HEK293T (cell line): ENCODE data around the gene VTI1A.

Experiments used
- CTCF ChIA-PET: fragments of 350-600 bp; formaldehyde crosslinking; extraction: SDS; loops from one replicate; lab custom pipeline; 2021; ENCODE audit warnings: antibody characterized with exemption, inconsistent platforms; lab: Yijun Ruan, JAX
- POLR2A ChIA-PET: fragments of 350-600 bp; formaldehyde crosslinking; extraction: SDS; loops from one replicate; lab custom pipeline; 2020; ENCODE audit warnings: antibody characterized with exemption, inconsistent platforms; lab: Yijun Ruan, JAX
- DNase-seq: peaks from one replicate; pipeline ENCODE4 v3.0.0; 2012; ENCODE audit warnings: mixed read lengths; ENCODE audit errors: extremely low spot score
- ARNT ChIP-seq: fragments of 450-650 bp; IDR thresholded peaks from 2 replicates; pipeline ENCODE4 v1.6.1; 2017; ENCODE audit warnings: mild to moderate bottlenecking
- BHLHE40 ChIP-seq: fragments of 450-650 bp; IDR thresholded peaks from 2 replicates; pipeline ENCODE4 v1.6.1; 2016; ENCODE audit warnings: mild to moderate bottlenecking, moderate library complexity, borderline replicate concordance
- CTBP1 ChIP-seq: fragments of 450-650 bp; IDR thresholded peaks from 2 replicates; pipeline ENCODE4 v1.6.1; 2016; ENCODE audit warnings: borderline replicate concordance
- ELF4 ChIP-seq: fragments of 450-650 bp; IDR thresholded peaks from 2 replicates; pipeline ENCODE4 v1.6.1; 2017; ENCODE audit warnings: antibody characterized with exemption
- FOXA1 ChIP-seq: fragments of 450-650 bp; IDR thresholded peaks from 2 replicates; pipeline ENCODE4 v1.6.1; 2016; ENCODE audit warnings: mild to moderate bottlenecking
- FOXK2 ChIP-seq: fragments of 450-650 bp; IDR thresholded peaks from 2 replicates; pipeline ENCODE4 v1.6.1; 2016; ENCODE audit warnings: mild to moderate bottlenecking
- FOXM1 ChIP-seq: fragments of 450-650 bp; IDR thresholded peaks from 2 replicates; pipeline ENCODE4 v1.6.1; 2017; ENCODE audit warnings: mild to moderate bottlenecking, borderline replicate concordance
- HDGF ChIP-seq: fragments of 450-650 bp; IDR thresholded peaks from 2 replicates; pipeline ENCODE4 v1.6.1; 2017; ENCODE audit warnings: antibody characterized with exemption, borderline replicate concordance
- L3MBTL2 ChIP-seq: fragments of 450-650 bp; conservative IDR thresholded peaks from 2 replicates; pipeline ENCODE4 v1.6.1; 2016; ENCODE audit warnings: mild to moderate bottlenecking
- LEF1 ChIP-seq: fragments of 450-650 bp; IDR thresholded peaks from 2 replicates; pipeline ENCODE4 v1.6.1; 2017; ENCODE audit warnings: mild to moderate bottlenecking, borderline replicate concordance
- NFRKB ChIP-seq: fragments of 450-650 bp; IDR thresholded peaks from 2 replicates; pipeline ENCODE4 v1.6.1; 2016; ENCODE audit warnings: mild to moderate bottlenecking, moderate library complexity
- SP1 ChIP-seq: fragments of 450-650 bp; IDR thresholded peaks from 2 replicates; pipeline ENCODE4 v1.6.1; 2017
- SUZ12 ChIP-seq: fragments of 450-650 bp; IDR thresholded peaks from 2 replicates; pipeline ENCODE4 v1.6.1; 2016; ENCODE audit warnings: mild to moderate bottlenecking
- TARDBP ChIP-seq: fragments of 450-650 bp; IDR thresholded peaks from 2 replicates; pipeline ENCODE4 v1.6.1; 2016
- ZNF384 ChIP-seq: fragments of 450-650 bp; IDR thresholded peaks from 2 replicates; pipeline ENCODE4 v1.6.1; 2016
- TF ChIP-seq, protein P1 (sequence below): fragments of 450-650 bp; IDR thresholded peaks from 2 replicates; pipeline ENCODE4 v1.6.1; 2016

VTI1A gene

DNA sequence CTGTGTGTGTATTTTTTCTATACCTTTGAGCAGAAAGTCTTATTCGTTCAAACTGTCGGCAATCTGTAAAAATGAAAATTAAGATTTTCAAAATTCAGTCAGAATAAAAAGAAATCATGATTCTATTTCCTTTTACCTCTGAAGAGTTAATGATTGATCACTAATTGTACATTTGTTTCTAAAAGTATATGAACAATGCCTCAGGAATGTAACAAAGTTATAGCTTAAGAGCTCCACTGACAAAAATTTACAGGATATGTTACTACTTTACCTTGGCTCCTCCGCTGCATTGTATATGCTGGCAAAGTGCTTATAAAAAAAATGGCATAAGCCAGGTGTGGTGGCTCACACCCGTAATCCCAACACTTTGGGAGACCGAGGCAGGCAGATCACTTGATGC lies 225.7 kb downstream of the VTI1A start:
- CTCF ChIA-PET: no interaction called here
- POLR2A ChIA-PET: no interaction called here
- TF ChIP-seq CTBP1 (no peak), FOXA1 (no peak), SUZ12 (no peak), L3MBTL2 (no peak), ARNT (no peak)
- TF ChIP-seq, protein P1, sequence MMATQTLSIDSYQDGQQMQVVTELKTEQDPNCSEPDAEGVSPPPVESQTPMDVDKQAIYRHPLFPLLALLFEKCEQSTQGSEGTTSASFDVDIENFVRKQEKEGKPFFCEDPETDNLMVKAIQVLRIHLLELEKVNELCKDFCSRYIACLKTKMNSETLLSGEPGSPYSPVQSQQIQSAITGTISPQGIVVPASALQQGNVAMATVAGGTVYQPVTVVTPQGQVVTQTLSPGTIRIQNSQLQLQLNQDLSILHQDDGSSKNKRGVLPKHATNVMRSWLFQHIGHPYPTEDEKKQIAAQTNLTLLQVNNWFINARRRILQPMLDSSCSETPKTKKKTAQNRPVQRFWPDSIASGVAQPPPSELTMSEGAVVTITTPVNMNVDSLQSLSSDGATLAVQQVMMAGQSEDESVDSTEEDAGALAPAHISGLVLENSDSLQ: no peak
- no peak for DNase-seq

- CTCF ChIA-PET: no interaction called here
- POLR2A ChIA-PET: no interaction called here
- no peak for DNase-seq
- TF ChIP-seq, protein P1: no peak
- TF ChIP-seq SP1: no peak
- TF ChIP-seq L3MBTL2: no peak
- TF ChIP-seq FOXA1: no peak
- no peak for TF ChIP-seq LEF1
- TF ChIP-seq TARDBP: no peak
- TF ChIP-seq ZNF384: no peak
- no peak for TF ChIP-seq FOXM1
- TF ChIP-seq HDGF: no peak
Observed at GRCh38 chr10:112675560-112676083, 228.6 kb downstream of the VTI1A start.

DNA sequence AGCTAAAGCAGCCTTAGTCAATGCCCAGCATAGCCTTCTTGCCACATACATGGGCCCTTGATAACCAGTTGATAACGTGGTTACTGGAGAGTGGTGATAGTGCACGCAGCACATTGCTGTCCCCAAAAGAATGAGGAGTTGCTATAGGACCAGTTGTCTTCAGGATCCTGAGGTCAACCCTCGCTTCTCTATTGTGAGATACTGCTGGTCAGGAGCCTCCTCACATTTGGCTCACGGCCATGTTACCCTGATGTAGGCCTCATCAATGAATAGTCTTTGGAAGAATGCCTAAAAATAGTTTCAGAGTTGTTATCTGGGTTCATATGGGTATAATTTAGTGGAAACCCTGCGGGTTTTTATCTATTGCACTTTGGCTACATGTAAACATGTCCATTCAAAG lies 230.7 kb downstream of the VTI1A start:
- no peak for TF ChIP-seq LEF1
- no peak for TF ChIP-seq FOXK2
- POLR2A ChIA-PET: no interaction called here
- no peak for DNase-seq
- CTCF ChIA-PET: no interaction called here

- TF ChIP-seq ZNF384 (no peak), SP1 (no peak), ELF4 (no peak)
- ChIA-PET POLR2A (no interaction called here), CTCF (interaction anchor here (1.0 kb wide), 1 partner anchor 447 kb away, joined by 3 read pairs; no protein-coding TSS in a partner anchor)
- no peak for DNase-seq
Observed at GRCh38 chr10:112678581-112678980, 231.6 kb downstream of the VTI1A start.

DNA sequence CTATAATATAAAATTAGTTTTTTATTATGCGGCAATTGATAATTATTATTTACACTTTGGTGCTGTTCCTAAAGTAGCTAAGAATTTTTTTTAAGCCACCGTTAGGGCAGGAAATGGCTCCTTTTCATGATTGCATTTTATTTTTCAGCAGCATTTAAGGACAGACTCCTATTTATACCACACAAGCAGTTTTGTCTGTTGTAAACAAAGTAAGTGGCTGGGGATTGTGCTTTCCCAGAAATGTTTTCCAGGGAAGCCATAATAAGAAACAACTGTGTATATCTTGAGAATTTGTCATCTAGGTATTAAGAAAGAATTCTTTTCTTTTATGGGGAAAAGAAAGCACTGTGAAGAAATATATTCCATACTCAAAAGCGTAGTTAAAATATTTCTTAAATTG lies 232.0 kb downstream of the VTI1A start:
- no peak for TF ChIP-seq SUZ12
- TF ChIP-seq, protein P1: no peak
- no peak for TF ChIP-seq CTBP1
- no peak for TF ChIP-seq L3MBTL2
- TF ChIP-seq NFRKB: no peak
- TF ChIP-seq SP1: no peak
- no peak for TF ChIP-seq TARDBP
- no peak for TF ChIP-seq ELF4
- TF ChIP-seq ZNF384: no peak
- no peak for TF ChIP-seq ARNT
- no peak for TF ChIP-seq FOXK2
- no peak for TF ChIP-seq HDGF
- no peak for TF ChIP-seq LEF1
- TF ChIP-seq BHLHE40: no peak
- no peak for TF ChIP-seq FOXM1
- no peak for TF ChIP-seq FOXA1
- DNase-seq: no peak
- POLR2A ChIA-PET: no interaction called here
- CTCF ChIA-PET: interaction anchor here (1.0 kb wide), 1 partner anchor 447 kb away, joined by 3 read pairs; no protein-coding TSS in a partner anchor

- no peak for DNase-seq
- ChIA-PET CTCF (interaction anchor here (1.0 kb wide), 1 partner anchor 447 kb away, joined by 3 read pairs; no protein-coding TSS in a partner anchor), POLR2A (no interaction called here)
- TF ChIP-seq FOXM1 (no peak), TARDBP (no peak), NFRKB (no peak), FOXK2 (no peak), ARNT (no peak), SP1 (no peak), ELF4 (no peak), SUZ12 (no peak), L3MBTL2 (no peak), LEF1 (no peak), HDGF (no peak), FOXA1 (no peak), ZNF384 (no peak), BHLHE40 (no peak), CTBP1 (no peak)
- TF ChIP-seq, protein P1: no peak
Observed at GRCh38 chr10:112679392-112679791, 232.4 kb downstream of the VTI1A start.
